22Rv1 (cell line): ENCODE results near the gene RAB11B.

Source experiments
- H3K27ac ChIP-seq: fragments of 450-650 bp; 2 replicates; pipeline ENCODE4 v1.5.1; 2017
- CTCF ChIP-seq: fragments of 450-650 bp; IDR thresholded peaks from 2 replicates; pipeline ENCODE4 v1.5.1; 2017; ENCODE audit warnings: mild to moderate bottlenecking
- ZFX ChIP-seq: fragments of 450-650 bp; IDR thresholded peaks from 2 replicates; pipeline ENCODE4 v1.6.1; 2017; ENCODE audit warnings: antibody characterized with exemption, borderline replicate concordance

The RAB11B gene

GRCh38 chr19:8366121-8366581 is 24.0 kb upstream of the RAB11B start:
- no peak for TF ChIP-seq CTCF
- TF ChIP-seq ZFX, result no peak
- peak overlapping the region; percentile 96 for H3K27ac ChIP-seq

GRCh38 chr19:8366961-8367326 is 23.2 kb upstream of the RAB11B start:
- H3K27ac ChIP-seq, result peak overlapping the region; percentile 96; the same call in 1 of the 2 replicates
- TF ChIP-seq ZFX, result no peak
- no peak for TF ChIP-seq CTCF

- no peak for TF ChIP-seq CTCF
- no peak for TF ChIP-seq ZFX
- H3K27ac ChIP-seq, result peak overlapping the region; percentile 96; the same call in 1 of the 2 replicates
These were observed 22.7 kb upstream of the RAB11B start for GRCh38 chr19:8367327-8368001.

GRCh38 chr19:8370176-8371010 is 19.8 kb upstream of the RAB11B start:
- H3K27ac ChIP-seq, result peak overlapping the region; percentile 96
- TF ChIP-seq CTCF (no peak), ZFX (no peak)

GRCh38 chr19:8371011-8371804 is 19.0 kb upstream of the RAB11B start:
- no peak for TF ChIP-seq ZFX
- peak overlapping the region; percentile 96 for H3K27ac ChIP-seq

GRCh38 chr19:8373867-8374813 is 16.0 kb upstream of the RAB11B start:
- H3K27ac ChIP-seq, result peak overlapping the region; percentile 96
- TF ChIP-seq CTCF (peak; percentile 83), ZFX (no peak)

GRCh38 chr19:8375766-8376165 is 14.4 kb upstream of the RAB11B start:
- peak overlapping the region; percentile 96 for H3K27ac ChIP-seq

GRCh38 chr19:8376373-8376974 is 13.7 kb upstream of the RAB11B start:
- peak overlapping the region; percentile 96 for H3K27ac ChIP-seq
